Measurements from ENCODE around the gene GOLGA8J. TPM values are rescaled to one million over a fixed set of nuclear protein-coding genes. Genes with fewer than 3 reads are reported as not detected.
"Not testable (repeated sequence)": the region's sequence is repeated elsewhere in the genome, so short reads cannot be mapped to it uniquely, and the experiment has no call there.

Gene GOLGA8J
- total RNA-seq, 1 experiment from 2014 or later, result not detected

DNA sequence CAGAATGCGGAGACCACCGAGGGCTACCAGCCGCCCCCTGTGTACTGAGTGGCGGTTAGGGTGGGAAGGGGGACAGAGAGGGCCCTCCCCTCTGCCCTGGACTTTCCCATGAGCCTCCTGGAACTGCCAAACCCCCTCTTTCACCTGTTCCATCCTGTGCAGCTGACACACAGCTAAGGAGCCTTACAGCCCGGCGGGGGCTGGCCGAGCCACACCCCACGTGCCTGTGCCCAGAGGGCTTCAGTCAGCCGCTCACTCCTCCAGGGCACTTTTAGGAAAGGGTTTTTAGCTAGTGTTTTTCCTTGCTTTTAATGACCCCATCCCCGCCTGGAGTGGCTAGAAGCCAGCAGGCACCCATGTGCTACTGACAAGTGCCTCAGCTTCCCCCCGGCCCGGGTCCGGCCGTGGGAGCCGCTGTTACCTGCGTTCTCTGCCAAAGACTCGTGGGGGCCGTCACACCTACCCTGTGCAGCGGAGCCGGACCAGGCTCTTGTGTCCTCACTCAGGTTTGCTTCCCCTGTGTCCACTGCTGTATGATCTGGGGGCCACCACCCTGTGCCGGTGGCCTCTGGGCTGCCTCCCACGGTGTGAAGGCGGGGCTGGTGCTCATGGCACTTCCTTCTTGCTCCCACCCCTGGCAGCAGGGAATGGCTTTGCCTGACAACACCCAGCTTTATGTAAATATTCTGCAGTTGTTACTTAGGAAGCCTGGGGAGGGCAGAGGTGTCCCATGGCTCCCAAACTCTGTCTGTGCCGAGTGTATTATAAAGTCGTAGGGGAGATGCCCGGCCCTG is 37.3 kb upstream of the GOLGA8J start:
- not testable (repeated sequence) for H2AFZ ChIP-seq (ENCODE audit: low read length); H3T11ph ChIP-seq (ENCODE audit: low read length); H3K9ac ChIP-seq (ENCODE audit: extremely low read depth, insufficient read length, low read length); H4K91ac ChIP-seq (ENCODE audit: insufficient read length, low read depth, low read length); H2BK120ac ChIP-seq (ENCODE audit: low read depth, low read length, poor library complexity, severe bottlenecking); H3K14ac ChIP-seq (ENCODE audit: insufficient read depth, low read length); H2BK15ac ChIP-seq (ENCODE audit: low read depth, low read length); H3K4me3 Mint-ChIP-seq; H3K9me3 Mint-ChIP-seq; H3K27ac ChIP-seq (ENCODE audit: insufficient read length, low read depth, low read length); H3K4me2 ChIP-seq (ENCODE audit: insufficient read depth, insufficient read length, low read length); H2AK5ac ChIP-seq (ENCODE audit: insufficient read length, low read length); H4K8ac ChIP-seq (replicated peaks; ENCODE audit: insufficient read length, low read depth, low read length); H3K79me1 ChIP-seq (ENCODE audit: insufficient read depth, low read depth, low read length, poor library complexity, severe bottlenecking); H3K4me1 ChIP-seq (ENCODE audit: insufficient read depth, low read length); H4K5ac ChIP-seq (ENCODE audit: insufficient read length, low read depth, low read length); H3K9me3 ChIP-seq (ENCODE audit: control insufficient read depth, low read depth, low read length); H3K27ac Mint-ChIP-seq; H3K4ac ChIP-seq (ENCODE audit: low read depth, low read length); H3K79me2 ChIP-seq (ENCODE audit: insufficient read depth, low read length); H2BK20ac ChIP-seq (ENCODE audit: low read depth, low read length, poor library complexity, severe bottlenecking); H4K20me1 ChIP-seq (ENCODE audit: control insufficient read depth, insufficient read depth, insufficient read length); H3K27me3 Mint-ChIP-seq (ENCODE audit: low read depth); H3K23me2 ChIP-seq (ENCODE audit: insufficient read length, low read depth, low read length, poor library complexity, severe bottlenecking); H3K23ac ChIP-seq (ENCODE audit: insufficient read length, low read depth, low read length); H3K36me3 Mint-ChIP-seq (ENCODE audit: insufficient read depth in 1 of 3, low read depth in 3 of 3); H2BK5ac ChIP-seq (ENCODE audit: insufficient read length, low read length); H3K27me3 ChIP-seq (ENCODE audit: insufficient read depth, low read length); H2BK12ac ChIP-seq (ENCODE audit: insufficient read length, low read depth, low read length); H3K56ac ChIP-seq (ENCODE audit: insufficient read length, low read depth, low read length); H3K18ac ChIP-seq (ENCODE audit: insufficient read length, low read depth, low read length)
- peaks cover 7 to 12% of the 10 kb centered on the region in 2 experiments for H3K4me1 Mint-ChIP-seq
- no CpG with 5 or more reads among the region's 26 CpGs for WGBS (ENCODE audit: extremely low coverage, insufficient read length, low lambda C conversion rate)
- DNase-seq, result peak; percentile 54
